HEK293 (cell line): ENCODE results near the gene FHL3.
A peak's percentile ranks its signal among the peaks of the same experiment; 100 is the strongest.

Experiments
- CTCF ChIP-seq: fragments of 450-650 bp; formaldehyde crosslinking; IDR thresholded peaks from 2 replicates; pipeline ENCODE4 v1.5.1; 2016; ENCODE audit warnings: missing biosample characterization, missing genetic modification characterization
- INSM2 ChIP-seq: fragments of 450-650 bp; formaldehyde crosslinking; IDR thresholded peaks from 2 replicates; pipeline ENCODE4 v1.5.1; 2016; ENCODE audit warnings: missing biosample characterization, missing genetic modification characterization
- MYNN ChIP-seq: fragments of 450-650 bp; formaldehyde crosslinking; IDR thresholded peaks from 2 replicates; pipeline ENCODE4 v1.5.1; 2016; ENCODE audit warnings: missing biosample characterization, missing genetic modification characterization, borderline replicate concordance
- OVOL3 ChIP-seq: fragments of 450-650 bp; formaldehyde crosslinking; IDR thresholded peaks from 2 replicates; pipeline ENCODE4 v1.5.1; 2016; ENCODE audit warnings: missing biosample characterization, missing genetic modification characterization
- PRDM10 ChIP-seq: fragments of 450-650 bp; formaldehyde crosslinking; IDR thresholded peaks from 2 replicates; pipeline ENCODE4 v1.5.1; 2016; ENCODE audit warnings: missing biosample characterization, missing genetic modification characterization
- SCRT1 ChIP-seq: fragments of 450-650 bp; formaldehyde crosslinking; IDR thresholded peaks from 2 replicates; pipeline ENCODE4 v1.5.1; 2016; ENCODE audit warnings: missing biosample characterization, missing genetic modification characterization, borderline replicate concordance
- SP2 ChIP-seq: fragments of 450-650 bp; formaldehyde crosslinking; IDR thresholded peaks from 2 replicates; pipeline ENCODE4 v1.5.1; 2016; ENCODE audit warnings: missing biosample characterization, missing genetic modification characterization
- ZBTB17 ChIP-seq: fragments of 450-650 bp; formaldehyde crosslinking; IDR thresholded peaks from 2 replicates; pipeline ENCODE4 v1.5.1; 2016; ENCODE audit warnings: missing biosample characterization, missing genetic modification characterization
- ZNF26 ChIP-seq: fragments of 450-650 bp; formaldehyde crosslinking; IDR thresholded peaks from 2 replicates; pipeline ENCODE4 v1.5.1; 2016; ENCODE audit warnings: missing biosample characterization, missing genetic modification characterization
- ZNF354C ChIP-seq: fragments of 450-650 bp; formaldehyde crosslinking; IDR thresholded peaks from 2 replicates; pipeline ENCODE4 v1.5.1; 2016; ENCODE audit warnings: missing biosample characterization, missing genetic modification characterization, low read depth, borderline replicate concordance
- ZNF549 ChIP-seq: fragments of 450-650 bp; IDR thresholded peaks from 2 replicates; pipeline ENCODE4 v1.5.1; 2018; ENCODE audit warnings: missing biosample characterization, missing genetic modification characterization, mild to moderate bottlenecking, inconsistent platforms, moderate library complexity
- ZNF704 ChIP-seq: fragments of 450-650 bp; formaldehyde crosslinking; IDR thresholded peaks from 2 replicates; pipeline ENCODE4 v1.5.1; 2016; ENCODE audit warnings: missing biosample characterization, missing genetic modification characterization

GRCh38 chr1:38009088-38009840 lies 4.0 kb upstream of the FHL3 start:
- TF ChIP-seq CTCF (0 out of 2 replicates have a peak, but pooled peaks have one; percentile 15), ZNF549 (tag by site-specific recombination) (no peak), SP2 (tag by site-specific recombination) (peak; percentile 11; the same call in 1 of the 2 replicates), ZNF354C (no peak), SCRT1 (tag by site-specific recombination) (peak; percentile 36; the same call in 1 of the 2 replicates), PRDM10 (tag by site-specific recombination) (no peak), ZNF704 (tag by site-specific recombination) (no peak), INSM2 (tag by site-specific recombination) (no peak), ZBTB17 (tag by site-specific recombination) (peak; percentile 74), MYNN (tag by site-specific recombination) (no peak), ZNF26 (tag by site-specific recombination) (no peak), OVOL3 (no peak)
